Stomach (tissue), 9 donors: ENCODE data around the gene PERM1. TPM values are rescaled to one million over a fixed set of nuclear protein-coding genes. Genes with fewer than 3 reads are reported as not detected.

Experiments
- DNase-seq, 2 donors: peaks; one replicate each; pipeline versions ENCODE4 v3.0.0 to v3.0.0-alpha.2; 2013 to 2019
- H3K27ac ChIP-seq, 5 donors: fragments of 200-600 bp in 4 of 5; sonication (generic) in 4 of 5; one replicate each; pipeline ENCODE4 v1.5.1; 2013 to 2019; ENCODE audit warnings: mild to moderate bottlenecking in 1 of 5, moderate library complexity in 1 of 5
- H3K27me3 ChIP-seq, 3 donors: fragments of 200-600 bp; sonication (generic); one replicate each; pipeline ENCODE4 v1.5.1; 2017 to 2019; ENCODE audit warnings: mixed run types in 1 of 3
- H3K36me3 ChIP-seq, 4 donors: fragments of 200-600 bp; sonication (generic); 1 replicate in 3 of 4; 2 replicates in 1 of 4; pipeline ENCODE4 v1.5.1; 2016 to 2019
- H3K4me1 ChIP-seq, 4 donors: fragments of 200-600 bp; sonication (generic); one replicate each; pipeline ENCODE4 v1.5.1; 2016 to 2019
- H3K4me3 ChIP-seq, 4 donors: fragments of 200-600 bp; sonication (generic) in 3 of 4; one replicate each; pipeline ENCODE4 v1.5.1; 2016 to 2019; ENCODE audit warnings: mild to moderate bottlenecking in 1 of 4
- H3K9me3 ChIP-seq, 4 donors: fragments of 200-600 bp; sonication (generic); one replicate each; pipeline ENCODE4 v1.5.1; 2016 to 2019
- CTCF ChIP-seq, 7 experiments: fragments of 450-650 bp in 4 of 7; fragments of 200-600 bp in 3 of 7; sonication (generic) in 3 of 7; IDR thresholded peaks; one replicate each; pipeline ENCODE4 v1.5.1; 2016 to 2019; ENCODE audit warnings: antibody characterized with exemption in 7 of 7, control low read depth in 2 of 7, mild to moderate bottlenecking in 1 of 7
- EP300 ChIP-seq: sonication (generic); formaldehyde crosslinking; IDR thresholded peaks from one replicate; pipeline ENCODE4 v1.6.1; 2017; ENCODE audit warnings: antibody characterized with exemption
- POLR2A ChIP-seq, 4 donors: fragments of 450-650 bp; IDR thresholded peaks; one replicate each; pipeline ENCODE4 v1.6.1; 2016; ENCODE audit warnings: antibody characterized with exemption in 4 of 4, control low read depth in 2 of 4, mild to moderate bottlenecking in 1 of 4, moderate library complexity in 1 of 4
- POLR2AphosphoS5 ChIP-seq, 3 donors: sonication (generic); formaldehyde crosslinking; IDR thresholded peaks; one replicate each; pipeline ENCODE4 v1.6.1; 2016; ENCODE audit warnings: antibody characterized with exemption in 3 of 3
- WGBS, 5 donors: extraction: QIAGEN DNeasy Blood & Tissue Kit in 3 of 5; methylation state at CpG; one replicate each; pipeline versions ENCODE4 v1.1.5 to v1.1.7; 2013 to 2018; 5-methylcytosine and 5-hydroxymethylcytosine counted together
- intact Hi-C: fragments of 100-400 bp; cut with DNase I; formaldehyde crosslinking; loops from one replicate; pipeline ENCODE4 v1.15.1; 2023; ENCODE audit warnings: low total_unique reads
- polyA plus RNA-seq, 3 donors: library from polyadenylated mRNA; stranded (reverse); fragments of 200-250 nt; gene quantifications; one replicate each; pipeline ENCODE4 v1.2.3, GENCODE V29; 2013
- total RNA-seq, 5 donors: library from RNA; depleted of rRNA; stranded (reverse); fragments of >200 nt; gene quantifications; one replicate each; pipeline versions ENCODE4 v1.1.0 to v1.2.3, GENCODE V29; 2014 to 2016
- donor health status: healthy with polysubstance abuse.
- donor health status: Bipolar disorder and iron deficiency.
- donor health status: healthy.

PERM1 gene
- total and polyA plus RNA-seq, 8 donors = 0.37 to 0.88 (median 0.45) TPM; not detected in 4

- H3K4me1 ChIP-seq = peaks cover 0 to 7% (median 5%) of the 10 kb centered on the region in 4 donors
- no peak for DNase-seq
- no peaks in the 10 kb centered on the region for H3K27me3 ChIP-seq
- WGBS, 5 donors = 90 to 95% (median 92%) methylated on average over 13 to 15 of the region's 15 CpGs
- intact Hi-C loops = no loop called here
- H3K9me3 ChIP-seq = no peaks in the 10 kb centered on the region
- no peak overlapping the region for H3K27ac ChIP-seq
- H3K36me3 ChIP-seq = peaks cover 93 to 100% (median 99%) of the 10 kb centered on the region in 4 donors
- H3K4me3 ChIP-seq = no peak overlapping the region
- TF ChIP-seq EP300 (no peak), CTCF (IDR thresholded peaks at IDR 0.05) (no peak), POLR2A (IDR thresholded peaks at IDR 0.05) (no peak), POLR2AphosphoS5 (IDR thresholded peaks at IDR 0.05) (no peak)
Observed at GRCh38 chr1:952201-952600, 29.7 kb downstream of the PERM1 start.

GRCh38 chr1:951364-951763 is 30.5 kb downstream of the PERM1 start:
- DNase-seq = no peak
- H3K9me3 ChIP-seq = no peaks in the 10 kb centered on the region
- peak in 1 of 7 experiments; percentile 25 for TF ChIP-seq CTCF (IDR thresholded peaks at IDR 0.05)
- no peak for TF ChIP-seq POLR2AphosphoS5 (IDR thresholded peaks at IDR 0.05)
- H3K36me3 ChIP-seq = peaks cover 93 to 100% (median 100%) of the 10 kb centered on the region in 4 donors
- no peaks in the 10 kb centered on the region for H3K4me1 ChIP-seq
- WGBS, 5 donors = 62 to 78% (median 74%) methylated on average over 5 to 6 of the region's 6 CpGs
- no peak overlapping the region for H3K4me3 ChIP-seq
- intact Hi-C loops = no loop called here
- H3K27ac ChIP-seq = no peak overlapping the region
- no peaks in the 10 kb centered on the region for H3K27me3 ChIP-seq

GRCh38 chr1:950881-951280 is 31.0 kb downstream of the PERM1 start:
- DNase-seq = no peak
- TF ChIP-seq POLR2AphosphoS5 (IDR thresholded peaks at IDR 0.05) (no peak), EP300 (no peak), CTCF (IDR thresholded peaks at IDR 0.05) (no peak), POLR2A (IDR thresholded peaks at IDR 0.05) (no peak)
- Histone ChIP-seq H3K4me3 (no peak overlapping the region), H3K36me3 (peaks cover 93 to 100% (median 100%) of the 10 kb centered on the region in 4 donors), H3K27ac (no peak overlapping the region), H3K4me1 (no peaks in the 10 kb centered on the region), H3K9me3 (no peaks in the 10 kb centered on the region), H3K27me3 (no peaks in the 10 kb centered on the region)
- intact Hi-C loops = no loop called here
- WGBS, 5 donors = 87 to 95% (median 95%) methylated on average over 12 to 23 of the region's 23 CpGs

GRCh38 chr1:950268-950667 is 31.6 kb downstream of the PERM1 start:
- peaks cover 0 to 2% (median 0%) of the 10 kb centered on the region in 4 donors for H3K4me1 ChIP-seq
- WGBS, 5 donors = 88 to 97% (median 96%) methylated on average over 9 of the region's 9 CpGs
- no peaks in the 10 kb centered on the region for H3K9me3 ChIP-seq
- TF ChIP-seq EP300 (no peak), POLR2A (IDR thresholded peaks at IDR 0.05) (no peak), CTCF (IDR thresholded peaks at IDR 0.05) (no peak), POLR2AphosphoS5 (IDR thresholded peaks at IDR 0.05) (no peak)
- H3K4me3 ChIP-seq = no peak overlapping the region
- no peaks in the 10 kb centered on the region for H3K27me3 ChIP-seq
- intact Hi-C loops = no loop called here
- H3K27ac ChIP-seq = no peak overlapping the region
- no peak for DNase-seq
- peaks cover 88 to 100% (median 100%) of the 10 kb centered on the region in 4 donors for H3K36me3 ChIP-seq
